Right lobe of liver (tissue), 6 donors: ENCODE data around the gene C1orf210. TPM values are rescaled to one million over a fixed set of nuclear protein-coding genes. Genes with fewer than 3 reads are reported as not detected.
A peak's percentile ranks its signal among the peaks of the same experiment; 100 is the strongest.

Experiments used
- ATAC-seq, 4 donors: fragments of 200-7000 bp; cut with Tn5 transposase; one replicate each; pipeline ENCODE4 v1.9.1; 2020; ENCODE audit warnings: mild to moderate bottlenecking in 4 of 4, moderate library complexity in 4 of 4
- DNase-seq, 3 donors: peaks; one replicate each; pipeline ENCODE4 v3.0.0-alpha.2; 2020
- H3K27ac ChIP-seq, 3 donors: fragments of 200-600 bp; one replicate each; pipeline ENCODE4 v1.8.0; 2022
- H3K27me3 ChIP-seq, 2 donors: fragments of 200-600 bp; one replicate each; pipeline ENCODE4 v1.8.0; 2022
- H3K36me3 ChIP-seq, 4 donors: fragments of 200-600 bp; sonication (generic) in 1 of 4; one replicate each; pipeline versions ENCODE4 v1.5.1 to v1.8.0; 2017 to 2022; ENCODE audit warnings: control low read depth in 1 of 4
- H3K4me1 ChIP-seq, 4 donors: fragments of 200-600 bp; sonication (generic) in 1 of 4; one replicate each; pipeline versions ENCODE4 v1.5.1 to v1.8.0; 2017 to 2022; ENCODE audit warnings: control low read depth in 1 of 4
- H3K4me3 ChIP-seq, 3 donors: fragments of 200-600 bp; one replicate each; pipeline ENCODE4 v1.8.0; 2022
- H3K9me3 ChIP-seq, 4 donors: fragments of 200-600 bp; sonication (generic) in 1 of 4; one replicate each; pipeline versions ENCODE4 v1.5.1 to v1.8.0; 2017 to 2022; ENCODE audit warnings: control low read depth in 1 of 4
- POLR2A ChIP-seq: fragments of 450-650 bp; IDR thresholded peaks from one replicate; pipeline ENCODE4 v1.6.1; 2017; ENCODE audit warnings: antibody characterized with exemption, mild to moderate bottlenecking
- WGBS: methylation state at CpG from one replicate; pipeline ENCODE4 v1.1.6; 2018; ENCODE audit warnings: low coverage, low lambda C conversion rate; ENCODE audit not compliant: insufficient coverage; ENCODE audit errors: missing lambda C conversion rate; 5-methylcytosine and 5-hydroxymethylcytosine counted together
- intact Hi-C, 2 donors: fragments of 100-400 bp; cut with DNase I; formaldehyde crosslinking; loops; one replicate each; pipeline versions ENCODE4 v1.11.2 to v1.14.1; 2022
- total RNA-seq, 6 experiments: library from RNA; depleted of rRNA in 2 of 6; stranded (reverse); fragments of >200 nt in 2 of 6; fragmentation: NEBNext Ultra II Directional in 3 of 6; extraction: Animal tissue kit (Norgen Biotek cat#: 25700) in 3 of 6; gene quantifications; one replicate each; pipeline versions ENCODE4 v1.1.0 to v1.2.4, GENCODE V29; 2016 to 2023
- TF ChIP-seq, protein P1 (sequence below), 4 donors: fragments of 200-600 bp in 3 of 4; fragments of 450-650 bp in 1 of 4; IDR thresholded peaks; one replicate each; pipeline versions ENCODE4 v1.5.1 to v1.8.0; 2016 to 2022; ENCODE audit warnings: antibody characterized with exemption in 4 of 4, mild to moderate bottlenecking in 2 of 4
- donor health status: DM: no; HTN: yes; CAD: no.
- donor health status: DM: no; HTN: no; CAD: no.
- donor health status: DM: no; HTN: no; CAD: no.
- donor health status: DM: no; HTN: yes; CAD: no.
- donor health status: DM: no; HTN: yes; CAD: no.

The C1orf210 gene
- total RNA-seq, 6 experiments from 2014 or later = 0.58 to 2.7 (median 1.7) TPM

DNA sequence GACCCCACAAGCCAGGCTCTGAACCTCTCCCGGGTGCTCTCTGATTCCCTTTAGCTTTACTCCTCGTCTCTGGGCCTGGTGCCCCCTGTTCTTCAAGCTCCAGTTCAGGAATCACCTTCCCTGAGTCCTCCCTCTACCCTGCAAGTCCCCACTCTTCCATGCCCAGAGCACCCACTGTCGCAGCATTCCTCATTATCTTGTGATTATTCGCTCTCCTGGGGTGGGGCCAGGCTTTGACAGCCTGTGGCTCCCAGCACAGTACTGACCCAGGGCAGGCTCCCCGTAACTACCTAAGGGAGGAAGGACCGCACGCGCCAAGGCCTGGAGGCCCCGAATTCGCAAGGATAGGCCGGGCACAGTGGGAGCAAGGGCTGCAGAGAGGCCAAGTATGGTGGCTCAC, 734 bp upstream of the C1orf210 start:
- H3K27ac ChIP-seq = no peak overlapping the region
- 74% methylated on average over 4 of the region's 11 CpGs for WGBS
- intact Hi-C loops = no loop called here
- peaks cover 0 to 30% (median 13%) of the 10 kb centered on the region in 4 donors for H3K4me1 ChIP-seq
- H3K9me3 ChIP-seq = no peaks in the 10 kb centered on the region
- TF ChIP-seq POLR2A = no peak
- TF ChIP-seq, protein P1, sequence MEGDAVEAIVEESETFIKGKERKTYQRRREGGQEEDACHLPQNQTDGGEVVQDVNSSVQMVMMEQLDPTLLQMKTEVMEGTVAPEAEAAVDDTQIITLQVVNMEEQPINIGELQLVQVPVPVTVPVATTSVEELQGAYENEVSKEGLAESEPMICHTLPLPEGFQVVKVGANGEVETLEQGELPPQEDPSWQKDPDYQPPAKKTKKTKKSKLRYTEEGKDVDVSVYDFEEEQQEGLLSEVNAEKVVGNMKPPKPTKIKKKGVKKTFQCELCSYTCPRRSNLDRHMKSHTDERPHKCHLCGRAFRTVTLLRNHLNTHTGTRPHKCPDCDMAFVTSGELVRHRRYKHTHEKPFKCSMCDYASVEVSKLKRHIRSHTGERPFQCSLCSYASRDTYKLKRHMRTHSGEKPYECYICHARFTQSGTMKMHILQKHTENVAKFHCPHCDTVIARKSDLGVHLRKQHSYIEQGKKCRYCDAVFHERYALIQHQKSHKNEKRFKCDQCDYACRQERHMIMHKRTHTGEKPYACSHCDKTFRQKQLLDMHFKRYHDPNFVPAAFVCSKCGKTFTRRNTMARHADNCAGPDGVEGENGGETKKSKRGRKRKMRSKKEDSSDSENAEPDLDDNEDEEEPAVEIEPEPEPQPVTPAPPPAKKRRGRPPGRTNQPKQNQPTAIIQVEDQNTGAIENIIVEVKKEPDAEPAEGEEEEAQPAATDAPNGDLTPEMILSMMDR (IDR thresholded peaks at IDR 0.05) = no peak
- peak in 2 of 3 donors; percentile 10 to 49 for DNase-seq
- no peak overlapping the region for H3K4me3 ChIP-seq
- no peak for ATAC-seq
- no peaks in the 10 kb centered on the region for H3K27me3 ChIP-seq
- H3K36me3 ChIP-seq = no peaks in the 10 kb centered on the region

DNA sequence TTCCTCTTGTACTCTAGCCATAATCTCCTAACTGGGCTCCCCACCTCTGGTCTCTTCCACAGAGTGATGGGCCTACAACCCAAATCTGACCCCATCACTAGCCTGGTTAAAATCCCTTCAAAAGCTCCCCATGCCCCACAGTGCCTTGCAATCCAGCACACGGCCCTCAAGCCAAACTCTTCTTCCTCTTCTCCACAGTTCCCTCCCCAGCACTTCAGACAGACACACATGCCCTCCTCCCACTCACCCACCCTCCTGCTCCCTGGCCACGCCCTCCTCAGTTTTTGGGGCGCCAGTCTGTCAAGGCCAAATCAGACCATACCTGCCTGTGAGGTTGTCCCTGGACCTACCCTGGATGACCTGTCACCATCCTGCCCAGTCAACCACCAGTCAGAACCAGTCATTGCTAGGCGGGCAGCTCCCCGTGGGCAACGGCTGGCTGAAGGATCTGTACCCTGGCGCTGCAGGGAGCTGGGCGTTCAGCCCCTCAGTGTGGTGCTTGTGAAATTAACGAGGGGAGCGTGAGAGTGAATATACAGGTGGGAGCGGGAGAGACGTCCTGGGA, 753 bp downstream of the C1orf210 start:
- no peaks in the 10 kb centered on the region for H3K27me3 ChIP-seq
- DNase-seq (peak in 2 of 3 donors; percentile 16 to 27), ATAC-seq (no peak)
- intact Hi-C loops = no loop called here
- no peak for TF ChIP-seq POLR2A
- TF ChIP-seq, protein P1 (IDR thresholded peaks at IDR 0.05) = no peak
- H3K4me3 ChIP-seq = no peak overlapping the region
- peak overlapping the region in 1 of 3 donors; percentile 1 for H3K27ac ChIP-seq
- H3K36me3 ChIP-seq = no peaks in the 10 kb centered on the region
- peaks cover 0 to 33% (median 13%) of the 10 kb centered on the region in 4 donors for H3K4me1 ChIP-seq
- no peaks in the 10 kb centered on the region for H3K9me3 ChIP-seq
- 80% methylated on average over 5 of the region's 12 CpGs for WGBS

DNA sequence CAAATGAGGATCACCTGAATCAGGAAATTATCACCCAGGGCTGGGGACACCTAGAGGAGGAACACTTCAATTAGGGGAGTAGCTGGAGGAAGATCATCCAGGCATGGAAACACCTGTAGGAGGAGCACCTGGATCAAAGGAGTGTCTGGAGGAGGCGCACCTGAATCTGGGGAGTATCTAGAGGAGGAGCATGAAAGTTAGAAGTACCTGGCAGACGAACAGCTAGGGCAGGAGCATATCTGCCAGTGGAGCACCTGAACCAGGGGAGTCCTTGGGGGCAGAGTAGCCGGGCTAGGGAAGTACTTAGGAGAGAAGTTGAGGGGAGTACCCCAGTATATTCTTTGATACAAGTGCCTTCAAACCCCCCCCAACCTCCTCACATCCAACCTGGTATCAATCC, 1.3 kb downstream of the C1orf210 start:
- Histone ChIP-seq H3K9me3 (no peaks in the 10 kb centered on the region), H3K4me3 (no peak overlapping the region), H3K27me3 (no peaks in the 10 kb centered on the region), H3K27ac (no peak overlapping the region), H3K4me1 (peaks cover 0 to 38% (median 13%) of the 10 kb centered on the region in 4 donors), H3K36me3 (no peaks in the 10 kb centered on the region)
- WGBS = 100% methylated on average over 1 of the region's 3 CpGs
- DNase-seq = peak in 1 of 3 donors; percentile 22
- TF ChIP-seq, protein P1 (IDR thresholded peaks at IDR 0.05) = no peak
- no peak for TF ChIP-seq POLR2A
- intact Hi-C loops = no loop called here
- ATAC-seq = no peak

DNA sequence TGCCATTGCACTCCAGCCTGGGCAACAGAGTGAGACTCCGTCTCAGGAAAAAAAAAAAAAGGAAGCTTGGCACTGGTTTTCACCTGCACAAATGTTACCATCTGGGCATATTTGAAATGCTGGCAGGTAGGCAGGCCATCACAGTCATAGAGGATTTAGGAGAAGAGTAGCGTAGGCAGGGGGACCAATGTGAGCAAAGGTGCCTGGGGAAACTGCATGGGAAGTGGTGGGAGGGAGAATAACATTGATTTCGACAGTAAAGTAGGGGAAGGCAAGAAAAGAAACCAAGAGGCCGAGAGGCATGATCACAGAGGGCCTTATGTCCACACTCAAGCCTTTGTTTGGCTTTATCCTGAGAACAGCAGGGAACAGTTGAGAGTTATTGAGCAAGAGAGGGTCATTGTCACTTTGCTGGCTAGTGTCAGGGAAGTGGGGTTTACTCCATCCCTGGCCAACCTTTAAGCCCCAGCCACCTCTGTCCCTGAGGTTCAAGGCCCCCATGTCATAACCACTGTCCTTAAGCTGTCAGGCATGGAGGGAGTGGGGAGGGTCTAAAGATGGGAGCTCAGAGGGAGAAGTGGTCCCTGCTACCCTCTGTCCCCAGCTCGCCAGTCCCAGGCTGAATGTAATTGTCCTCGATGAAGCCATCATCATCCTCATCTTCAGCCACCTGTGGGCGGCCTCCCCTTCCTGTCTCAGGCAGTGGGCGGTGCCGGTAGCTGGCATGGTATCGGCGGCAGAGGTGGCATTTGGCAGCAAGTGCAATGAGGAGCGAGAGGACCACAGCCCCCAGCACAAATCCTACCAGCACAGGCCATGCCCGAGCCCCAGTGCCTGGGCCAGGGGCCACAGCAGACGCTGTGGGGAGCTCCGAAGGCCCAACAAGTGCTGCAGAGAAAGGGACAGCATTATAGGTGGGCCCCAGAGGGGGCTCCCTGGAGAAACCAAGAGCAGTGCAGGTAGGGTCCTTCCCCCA, 2.9 kb downstream of the C1orf210 start:
- H3K27me3 ChIP-seq = no peaks in the 10 kb centered on the region
- TF ChIP-seq POLR2A = no peak
- TF ChIP-seq, protein P1 (IDR thresholded peaks at IDR 0.05) = no peak
- WGBS = 38% methylated on average over 10 of the region's 15 CpGs
- peak overlapping the region in 2 of 3 donors; percentile 81 to 84 for H3K27ac ChIP-seq
- H3K9me3 ChIP-seq = no peaks in the 10 kb centered on the region
- H3K4me3 ChIP-seq = no peak overlapping the region
- DNase-seq = peak in 2 of 3 donors; percentile 56 to 67
- ATAC-seq = peak; percentile 73 to 80 (median 73)
- no peaks in the 10 kb centered on the region for H3K36me3 ChIP-seq
- intact Hi-C loops = no loop called here
- H3K4me1 ChIP-seq = peaks cover 0 to 49% (median 16%) of the 10 kb centered on the region in 4 donors
